Neural cell (in vitro differentiated cells): ENCODE measurements around the gene FOLR2. TPM values are rescaled to one million over a fixed set of nuclear protein-coding genes. Genes with fewer than 3 reads are reported as not detected.
A peak's percentile ranks its signal among the peaks of the same experiment; 100 is the strongest.

Experiments
- H2AFZ ChIP-seq: fragments of 200-600, 300-800 bp; sonication (generic), shearing (Covaris generic); 2 replicates; pipeline ENCODE4 v1.6.0; 2014; ENCODE audit warnings: low read depth, mild to moderate bottlenecking, antibody characterized with exemption, low read length, moderate library complexity
- H3F3A ChIP-seq: fragments of 200-600 bp; shearing (Covaris generic); 2 replicates; pipeline ENCODE4 v1.6.1; 2016; ENCODE audit warnings: mild to moderate bottlenecking, moderate library complexity, mixed read lengths, antibody characterized with exemption, low read length; ENCODE audit not compliant: insufficient read depth, poor library complexity, severe bottlenecking
- H3K27ac ChIP-seq: fragments of 200-600, 300-800 bp; sonication (generic), shearing (Covaris generic); 2 replicates; pipeline ENCODE4 v1.5.1; 2014; ENCODE audit warnings: mild to moderate bottlenecking, low read length, moderate library complexity
- H3K27me3 ChIP-seq: fragments of 300-800, 200-600 bp; sonication (generic), shearing (Covaris generic); 2 replicates; pipeline ENCODE4 v1.6.0; 2014; ENCODE audit warnings: mild to moderate bottlenecking, low read depth, low read length, moderate library complexity; ENCODE audit not compliant: insufficient read depth
- H3K36me3 ChIP-seq: fragments of 300-800, 200-600 bp; sonication (generic), shearing (Covaris generic); 2 replicates; pipeline ENCODE4 v1.5.1; 2014; ENCODE audit warnings: mild to moderate bottlenecking, antibody characterized with exemption, low read length, moderate library complexity; ENCODE audit not compliant: insufficient read depth
- H3K4me2 ChIP-seq: fragments of 300-800, 200-600 bp; sonication (generic), shearing (Covaris generic); 2 replicates; pipeline ENCODE4 v1.6.0; 2014; ENCODE audit warnings: mild to moderate bottlenecking, low read length
- H3K4me3 ChIP-seq: fragments of 300-800, 200-600 bp; sonication (generic), shearing (Covaris generic); 2 replicates; pipeline ENCODE4 v1.5.1; 2014; ENCODE audit warnings: mild to moderate bottlenecking, low read length, moderate library complexity
- H3K79me2 ChIP-seq: fragments of 200-600 bp; shearing (Covaris generic); replicated peaks from 2 replicates; pipeline ENCODE4 v1.6.0; 2014; ENCODE audit warnings: mild to moderate bottlenecking, low read length, moderate library complexity; ENCODE audit not compliant: insufficient read depth
- H3K9ac ChIP-seq: fragments of 300-800, 200-600 bp; sonication (generic), shearing (Covaris generic); 2 replicates; pipeline ENCODE4 v1.6.1; 2016; ENCODE audit warnings: mild to moderate bottlenecking, low read length, mixed read lengths
- H3K9me2 ChIP-seq: fragments of 200-600 bp; shearing (Covaris generic); 2 replicates; pipeline ENCODE4 v1.6.1; 2016; ENCODE audit warnings: mild to moderate bottlenecking, low read length, mixed read lengths; ENCODE audit not compliant: insufficient read depth
- H3K9me3 ChIP-seq: fragments of 200-600, 300-800 bp; sonication (generic), shearing (Covaris generic); 2 replicates; pipeline ENCODE4 v1.6.1; 2016; ENCODE audit warnings: mild to moderate bottlenecking, mixed run types, low read length, moderate library complexity, mixed read lengths
- H4K20me1 ChIP-seq: fragments of 200-600 bp; shearing (Covaris generic); 2 replicates; pipeline ENCODE4 v1.6.1; 2016; ENCODE audit warnings: mild to moderate bottlenecking, mixed run types; ENCODE audit not compliant: insufficient read depth
- EP300 ChIP-seq: fragments of 450-650 bp; conservative IDR thresholded peaks from 2 replicates; pipeline ENCODE4 v1.6.1; 2014; ENCODE audit warnings: antibody characterized with exemption, mild to moderate bottlenecking, moderate library complexity; ENCODE audit not compliant: poor library complexity, severe bottlenecking
- EZH2 ChIP-seq: fragments of 200-600, 300-800 bp; shearing (Covaris generic), sonication (generic); IDR thresholded peaks from 2 replicates; pipeline ENCODE4 v1.6.1; 2014; ENCODE audit warnings: antibody characterized with exemption, low read length, borderline replicate concordance, mild to moderate bottlenecking; ENCODE audit not compliant: insufficient read depth, poor library complexity, severe bottlenecking
- MXI1 ChIP-seq: fragments of 450-650 bp; conservative IDR thresholded peaks from 2 replicates; pipeline ENCODE4 v1.6.1; 2014; ENCODE audit warnings: antibody characterized with exemption, mild to moderate bottlenecking; ENCODE audit not compliant: poor library complexity, severe bottlenecking
- POLR2AphosphoS5 ChIP-seq: IDR thresholded peaks from 2 replicates; pipeline ENCODE4 v1.6.1; 2012
- RAD21 ChIP-seq: fragments of 450-650 bp; conservative IDR thresholded peaks from 2 replicates; pipeline ENCODE4 v1.6.1; 2014; ENCODE audit warnings: antibody characterized with exemption, mild to moderate bottlenecking, moderate library complexity
- SMC3 ChIP-seq: fragments of 450-650 bp; conservative IDR thresholded peaks from 2 replicates; pipeline ENCODE4 v1.6.1; 2014; ENCODE audit warnings: antibody characterized with exemption, mild to moderate bottlenecking, moderate library complexity; ENCODE audit not compliant: poor library complexity
- TAF1 ChIP-seq: IDR thresholded peaks from 2 replicates; pipeline ENCODE4 v1.6.1; 2012; ENCODE audit warnings: low read depth
- polyA plus RNA-seq: library from polyadenylated mRNA; depleted of rRNA; stranded (reverse); fragments of >200 nt; gene quantifications from 2 replicates; pipeline ENCODE4 v1.2.3, GENCODE V29; 2014
- TF ChIP-seq, protein P1 (sequence below): IDR thresholded peaks from 2 replicates; pipeline ENCODE4 v1.6.1; 2012; ENCODE audit warnings: borderline replicate concordance
- TF ChIP-seq, protein P2 (sequence below): fragments of 450-650 bp; IDR thresholded peaks from 2 replicates; pipeline ENCODE4 v1.5.1; 2014; ENCODE audit warnings: antibody characterized with exemption, mild to moderate bottlenecking, moderate library complexity; ENCODE audit not compliant: poor library complexity, severe bottlenecking

The FOLR2 gene
- polyA plus RNA-seq, 1 donor from 2014 or later, result not detected

DNA sequence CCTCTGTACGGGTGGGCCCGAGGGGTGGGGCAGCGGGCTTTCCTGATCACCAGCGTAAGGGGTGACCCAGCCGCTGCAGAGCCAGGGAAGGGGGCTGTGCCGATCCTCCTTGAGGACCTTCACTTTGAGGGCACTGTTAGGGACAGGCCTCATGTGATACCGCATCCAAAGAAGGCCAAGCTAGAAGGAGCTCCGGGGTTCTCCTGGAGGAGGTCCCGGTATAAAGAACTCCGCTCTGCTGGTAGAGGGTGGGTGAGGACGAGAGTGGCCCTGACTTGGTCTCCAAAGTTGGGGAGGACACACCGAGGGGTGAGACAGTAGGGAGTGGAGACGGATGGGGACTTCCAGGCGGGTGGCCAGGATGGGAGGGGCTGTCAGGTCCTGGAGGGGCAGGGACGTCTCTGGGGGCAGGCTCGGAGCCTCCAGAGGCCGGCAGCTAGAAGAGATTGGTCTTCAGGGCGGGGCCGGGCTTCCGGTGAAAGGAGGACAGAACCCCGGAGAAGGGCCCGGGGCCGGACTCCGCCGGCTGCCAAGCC lies 22.8 kb downstream of the FOLR2 start:
- peak; percentile 12 for TF ChIP-seq EZH2
- TF ChIP-seq POLR2AphosphoS5, result no peak
- TF ChIP-seq, protein P1, sequence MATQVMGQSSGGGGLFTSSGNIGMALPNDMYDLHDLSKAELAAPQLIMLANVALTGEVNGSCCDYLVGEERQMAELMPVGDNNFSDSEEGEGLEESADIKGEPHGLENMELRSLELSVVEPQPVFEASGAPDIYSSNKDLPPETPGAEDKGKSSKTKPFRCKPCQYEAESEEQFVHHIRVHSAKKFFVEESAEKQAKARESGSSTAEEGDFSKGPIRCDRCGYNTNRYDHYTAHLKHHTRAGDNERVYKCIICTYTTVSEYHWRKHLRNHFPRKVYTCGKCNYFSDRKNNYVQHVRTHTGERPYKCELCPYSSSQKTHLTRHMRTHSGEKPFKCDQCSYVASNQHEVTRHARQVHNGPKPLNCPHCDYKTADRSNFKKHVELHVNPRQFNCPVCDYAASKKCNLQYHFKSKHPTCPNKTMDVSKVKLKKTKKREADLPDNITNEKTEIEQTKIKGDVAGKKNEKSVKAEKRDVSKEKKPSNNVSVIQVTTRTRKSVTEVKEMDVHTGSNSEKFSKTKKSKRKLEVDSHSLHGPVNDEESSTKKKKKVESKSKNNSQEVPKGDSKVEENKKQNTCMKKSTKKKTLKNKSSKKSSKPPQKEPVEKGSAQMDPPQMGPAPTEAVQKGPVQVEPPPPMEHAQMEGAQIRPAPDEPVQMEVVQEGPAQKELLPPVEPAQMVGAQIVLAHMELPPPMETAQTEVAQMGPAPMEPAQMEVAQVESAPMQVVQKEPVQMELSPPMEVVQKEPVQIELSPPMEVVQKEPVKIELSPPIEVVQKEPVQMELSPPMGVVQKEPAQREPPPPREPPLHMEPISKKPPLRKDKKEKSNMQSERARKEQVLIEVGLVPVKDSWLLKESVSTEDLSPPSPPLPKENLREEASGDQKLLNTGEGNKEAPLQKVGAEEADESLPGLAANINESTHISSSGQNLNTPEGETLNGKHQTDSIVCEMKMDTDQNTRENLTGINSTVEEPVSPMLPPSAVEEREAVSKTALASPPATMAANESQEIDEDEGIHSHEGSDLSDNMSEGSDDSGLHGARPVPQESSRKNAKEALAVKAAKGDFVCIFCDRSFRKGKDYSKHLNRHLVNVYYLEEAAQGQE, result no peak
- no peak for TF ChIP-seq SMC3
- no peak overlapping the region for H3K9ac ChIP-seq
- H2AFZ ChIP-seq, result no peak overlapping the region
- H3K4me3 ChIP-seq, result no peak overlapping the region
- no peaks in the 10 kb centered on the region for H3K9me2 ChIP-seq
- H3K9me3 ChIP-seq, result peaks cover 4% of the 10 kb centered on the region
- peaks cover 61% of the 10 kb centered on the region for H3K27me3 ChIP-seq
- no peak overlapping the region for H3K27ac ChIP-seq
- no peaks in the 10 kb centered on the region for H4K20me1 ChIP-seq
- no peaks in the 10 kb centered on the region for H3F3A ChIP-seq
- no peaks in the 10 kb centered on the region for H3K36me3 ChIP-seq
- no peaks in the 10 kb centered on the region for H3K79me2 ChIP-seq
- H3K4me2 ChIP-seq, result no peak overlapping the region

DNA sequence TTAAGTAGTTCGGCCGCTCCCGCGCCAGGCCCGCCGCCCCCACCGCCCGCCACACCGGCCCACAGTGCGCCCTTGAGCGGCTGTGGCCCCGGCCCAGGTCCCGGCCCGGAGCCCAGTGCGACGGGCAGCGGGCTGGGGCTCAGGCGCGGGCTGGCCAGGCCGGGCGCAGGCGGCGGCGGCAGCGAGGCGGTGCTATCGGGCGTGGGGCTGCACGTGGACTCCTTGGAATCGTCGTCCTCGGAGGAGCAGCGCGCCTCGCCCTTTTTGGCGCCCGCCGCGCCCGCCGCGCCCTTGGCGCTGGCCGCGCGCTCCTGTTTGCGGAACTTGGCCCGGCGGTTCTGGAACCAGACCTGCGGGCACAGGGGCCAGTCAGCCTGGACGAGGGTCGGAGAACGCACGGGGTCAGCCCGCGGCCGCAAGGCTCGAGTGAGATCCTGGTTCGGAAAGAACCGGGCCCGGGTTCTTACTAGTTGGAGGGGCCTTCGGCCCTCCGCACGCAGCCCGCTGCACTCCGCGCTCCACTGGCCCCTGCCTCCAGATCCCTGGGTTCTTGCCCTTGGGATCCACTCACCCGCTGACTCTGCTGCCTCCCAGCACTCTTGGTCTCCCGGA lies 23.4 kb downstream of the FOLR2 start:
- peak overlapping the region; percentile 43 for H3K4me3 ChIP-seq
- no peak overlapping the region for H3K27ac ChIP-seq
- H3K27me3 ChIP-seq, result peaks cover 66% of the 10 kb centered on the region
- no peaks in the 10 kb centered on the region for H3K79me2 ChIP-seq
- peaks cover 4% of the 10 kb centered on the region for H3K9me3 ChIP-seq
- H3F3A ChIP-seq, result no peaks in the 10 kb centered on the region
- H3K9me2 ChIP-seq, result no peaks in the 10 kb centered on the region
- TF ChIP-seq EZH2 (peak; percentile 23), POLR2AphosphoS5 (no peak), EP300 (no peak), SMC3 (no peak), TAF1 (no peak), MXI1 (no peak), RAD21 (no peak)
- TF ChIP-seq, protein P2, sequence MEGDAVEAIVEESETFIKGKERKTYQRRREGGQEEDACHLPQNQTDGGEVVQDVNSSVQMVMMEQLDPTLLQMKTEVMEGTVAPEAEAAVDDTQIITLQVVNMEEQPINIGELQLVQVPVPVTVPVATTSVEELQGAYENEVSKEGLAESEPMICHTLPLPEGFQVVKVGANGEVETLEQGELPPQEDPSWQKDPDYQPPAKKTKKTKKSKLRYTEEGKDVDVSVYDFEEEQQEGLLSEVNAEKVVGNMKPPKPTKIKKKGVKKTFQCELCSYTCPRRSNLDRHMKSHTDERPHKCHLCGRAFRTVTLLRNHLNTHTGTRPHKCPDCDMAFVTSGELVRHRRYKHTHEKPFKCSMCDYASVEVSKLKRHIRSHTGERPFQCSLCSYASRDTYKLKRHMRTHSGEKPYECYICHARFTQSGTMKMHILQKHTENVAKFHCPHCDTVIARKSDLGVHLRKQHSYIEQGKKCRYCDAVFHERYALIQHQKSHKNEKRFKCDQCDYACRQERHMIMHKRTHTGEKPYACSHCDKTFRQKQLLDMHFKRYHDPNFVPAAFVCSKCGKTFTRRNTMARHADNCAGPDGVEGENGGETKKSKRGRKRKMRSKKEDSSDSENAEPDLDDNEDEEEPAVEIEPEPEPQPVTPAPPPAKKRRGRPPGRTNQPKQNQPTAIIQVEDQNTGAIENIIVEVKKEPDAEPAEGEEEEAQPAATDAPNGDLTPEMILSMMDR, result no peak
- TF ChIP-seq, protein P1, result no peak
- no peak overlapping the region for H3K9ac ChIP-seq
- no peak overlapping the region for H3K4me2 ChIP-seq
- H3K36me3 ChIP-seq, result no peaks in the 10 kb centered on the region
- no peak overlapping the region for H2AFZ ChIP-seq
- H4K20me1 ChIP-seq, result no peaks in the 10 kb centered on the region
